T1000 (cell line): ENCODE data around the gene MTRFR.

Source experiments
- DNase-seq: peaks from one replicate; lab custom pipeline; 2025; ENCODE audit warnings: mixed read lengths; lab: John Stamatoyannopoulos, UW

The MTRFR gene

GRCh38 chr12:123270214-123271000 is 37.2 kb downstream of the MTRFR start:
- DNase-seq, result no peak

DNA sequence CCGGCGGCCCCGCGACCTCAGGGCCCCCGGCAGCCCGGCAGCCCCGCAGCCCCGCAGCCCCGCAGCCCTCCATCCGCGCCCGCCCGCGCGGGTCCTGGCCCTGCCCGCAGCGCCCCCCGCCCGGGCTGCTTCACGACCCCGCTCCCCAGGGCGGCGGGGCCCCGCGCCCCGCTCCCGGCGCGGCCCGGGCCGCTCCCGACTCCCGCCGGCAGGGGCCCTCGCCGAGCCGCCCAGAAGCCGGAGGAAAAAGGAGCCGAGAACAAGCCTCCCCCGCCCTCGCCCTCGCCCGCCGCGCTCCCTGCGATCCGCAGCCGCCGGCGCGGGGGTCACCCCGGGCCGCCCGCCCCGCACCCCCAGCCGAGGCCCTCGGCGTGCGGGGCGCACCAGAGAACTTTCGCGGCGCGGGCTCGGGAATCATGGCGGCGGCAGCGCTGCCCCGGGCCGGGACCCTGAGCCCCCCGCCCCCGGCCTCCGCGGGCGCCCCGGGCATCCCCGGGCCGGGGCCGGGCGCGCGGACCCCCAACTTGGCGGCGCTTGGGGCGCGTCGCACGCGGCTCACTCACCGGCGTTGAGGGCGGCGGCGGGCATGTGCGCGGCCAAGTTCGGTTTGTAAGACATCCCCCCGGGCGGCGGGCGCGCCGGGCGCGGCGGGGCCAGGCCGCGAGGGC is 37.9 kb downstream of the MTRFR start:
- DNase-seq, result peak; percentile 43

- DNase-seq, result no peak
These were observed 39.9 kb downstream of the MTRFR start for GRCh38 chr12:123273166-123273565.

- DNase-seq, result no peak
These were observed 44.9 kb downstream of the MTRFR start for GRCh38 chr12:123278101-123278627.

GRCh38 chr12:123280971-123281370 is 47.7 kb downstream of the MTRFR start:
- DNase-seq, result no peak

DNA sequence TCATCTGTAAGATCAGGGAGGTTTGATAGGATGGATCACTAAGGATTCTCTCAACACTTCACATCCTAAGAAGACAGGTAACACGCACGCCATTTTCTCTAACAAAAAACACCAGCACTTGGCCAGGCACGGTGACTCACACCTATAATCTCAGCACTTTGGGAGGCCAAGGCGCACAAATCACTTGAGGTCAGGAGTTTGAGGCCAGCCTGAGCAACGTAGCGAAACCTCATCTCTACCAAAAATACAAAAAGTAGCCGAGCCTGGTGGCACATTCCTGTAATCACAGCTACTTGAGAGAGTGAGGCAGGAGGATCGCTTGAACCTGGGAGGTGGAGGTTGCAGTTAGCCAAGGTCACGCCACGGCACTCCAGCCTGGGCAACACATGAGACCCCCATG is 48.9 kb downstream of the MTRFR start:
- no peak for DNase-seq

GRCh38 chr12:123283461-123283860 is 50.2 kb downstream of the MTRFR start:
- no peak for DNase-seq

- DNase-seq, result no peak
These were observed 51.4 kb downstream of the MTRFR start for GRCh38 chr12:123284669-123285068.

GRCh38 chr12:123286652-123287373 is 53.6 kb downstream of the MTRFR start:
- DNase-seq, result peak; percentile 51

DNA sequence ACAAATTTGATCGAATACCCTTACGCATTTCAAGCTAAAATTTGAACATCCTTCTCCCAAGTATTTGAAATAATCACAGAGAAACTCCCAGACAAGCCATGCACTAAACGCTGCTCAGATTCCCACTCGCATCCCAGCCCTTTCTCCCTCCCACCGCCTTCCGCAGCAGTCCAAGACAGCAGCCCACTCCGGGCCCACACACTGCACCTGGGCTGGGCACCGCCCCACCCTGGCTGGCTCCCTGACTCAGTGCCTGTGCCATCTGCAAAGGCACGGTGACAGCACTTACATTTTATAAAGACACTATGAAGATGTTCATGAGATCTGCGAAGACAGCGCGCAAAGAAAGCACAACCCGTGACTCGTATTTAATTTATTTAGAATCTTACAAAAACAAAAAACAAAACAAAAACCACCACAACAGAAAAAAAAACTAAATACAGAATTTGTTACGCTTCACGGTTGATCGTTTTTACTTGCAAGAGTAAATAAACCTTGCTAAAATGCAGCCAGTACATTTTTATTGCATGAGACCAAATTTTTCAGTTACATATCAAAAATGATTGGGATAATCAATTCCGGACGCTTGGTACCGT is 55.6 kb downstream of the MTRFR start:
- no peak for DNase-seq

DNA sequence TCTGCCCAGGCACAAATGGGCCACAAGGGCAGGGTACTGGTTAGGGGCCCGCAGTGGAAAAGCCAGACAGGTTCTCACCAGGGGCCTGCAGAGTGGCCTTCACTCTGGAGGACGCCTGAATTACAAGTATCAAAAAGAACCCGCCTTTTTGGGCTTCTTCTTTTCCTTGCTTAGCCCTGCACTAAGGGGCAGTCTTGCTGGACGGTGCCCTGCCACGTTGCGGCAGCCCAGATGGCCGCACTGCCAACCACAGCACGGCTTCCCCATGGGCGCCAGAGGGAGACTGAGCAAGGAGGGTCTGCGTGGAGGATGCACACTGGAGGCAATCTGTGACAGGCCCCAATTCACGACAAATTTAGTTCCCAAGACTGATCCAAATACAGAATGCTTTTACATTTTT is 56.7 kb downstream of the MTRFR start:
- no peak for DNase-seq

- DNase-seq, result no peak
These were observed 60.0 kb downstream of the MTRFR start for GRCh38 chr12:123293178-123293760.

- DNase-seq, result no peak
These were observed 71.9 kb downstream of the MTRFR start for GRCh38 chr12:123305136-123305535.

DNA sequence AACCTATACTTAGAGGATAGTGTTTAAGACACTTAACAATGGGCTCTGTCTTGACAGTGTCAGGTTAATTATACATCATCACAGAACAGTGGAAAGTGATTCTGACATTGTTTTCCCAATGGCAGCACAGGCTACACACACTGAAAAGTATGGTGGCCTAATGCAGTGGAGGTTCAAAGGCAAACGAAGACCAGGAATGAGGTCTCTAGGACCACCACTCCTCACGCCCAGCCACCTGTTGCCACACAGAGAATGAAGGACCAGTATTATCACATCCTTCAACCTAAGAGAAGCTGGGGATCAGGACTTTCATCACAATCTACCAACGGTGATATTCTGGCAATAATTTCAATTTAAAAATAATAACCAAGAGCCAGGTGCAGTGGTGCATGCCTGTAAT is 73.0 kb downstream of the MTRFR start:
- no peak for DNase-seq
